Activated naive CD4-positive, alpha-beta T cell treated with anti-CD3 and anti-CD28 coated beads, Interleukin-2, amount 10 ng/mL, durations not matched to agents 7 days and 5 days (primary cell): ENCODE data around the gene DNAJB1.

Experiments used
- CTCF ChIA-PET: fragments of 350-600 bp; sonication (Branson Sonifier 250); formaldehyde crosslinking; loops from one replicate; lab custom pipeline; 2021; ENCODE audit warnings: antibody characterized with exemption; lab: Charles Lee
- DNase-seq: peaks from one replicate; pipeline ENCODE4 v3.0.0-alpha.2; 2020
- H3K27ac Mint-ChIP-seq: one replicate; pipeline ENCODE4 v1.8.0; 2021; ENCODE audit warnings: mild to moderate bottlenecking, moderate library complexity, mixed read lengths
- H3K27me3 Mint-ChIP-seq: one replicate; pipeline ENCODE4 v1.8.0; 2021; ENCODE audit warnings: mild to moderate bottlenecking, mixed read lengths
- H3K36me3 Mint-ChIP-seq: one replicate; pipeline ENCODE4 v1.8.0; 2021; ENCODE audit warnings: mixed read lengths
- H3K4me1 Mint-ChIP-seq: one replicate; pipeline ENCODE4 v1.8.0; 2021; ENCODE audit warnings: mixed read lengths
- H3K4me3 Mint-ChIP-seq: one replicate; pipeline ENCODE4 v1.8.0; 2021; ENCODE audit warnings: mild to moderate bottlenecking, moderate library complexity, mixed read lengths
- H3K9me3 Mint-ChIP-seq: one replicate; pipeline ENCODE4 v1.8.0; 2021; ENCODE audit warnings: mixed read lengths

Gene DNAJB1

GRCh38 chr19:14492756-14493337 is 25.4 kb downstream of the DNAJB1 start:
- DNase-seq, result no peak
- CTCF ChIA-PET, result interaction anchor here (1.1 to 2.3 kb wide), 3 partner anchors 11 to 14 kb away, joined by 5 to 17 read pairs (median 7); no protein-coding TSS in a partner anchor
- Mint-ChIP-seq H3K27me3 (peaks cover 18% of the 10 kb centered on the region), H3K27ac (no peak overlapping the region), H3K36me3 (peaks cover 21% of the 10 kb centered on the region), H3K9me3 (no peaks in the 10 kb centered on the region), H3K4me1 (peaks cover 33% of the 10 kb centered on the region), H3K4me3 (no peak overlapping the region)

DNA sequence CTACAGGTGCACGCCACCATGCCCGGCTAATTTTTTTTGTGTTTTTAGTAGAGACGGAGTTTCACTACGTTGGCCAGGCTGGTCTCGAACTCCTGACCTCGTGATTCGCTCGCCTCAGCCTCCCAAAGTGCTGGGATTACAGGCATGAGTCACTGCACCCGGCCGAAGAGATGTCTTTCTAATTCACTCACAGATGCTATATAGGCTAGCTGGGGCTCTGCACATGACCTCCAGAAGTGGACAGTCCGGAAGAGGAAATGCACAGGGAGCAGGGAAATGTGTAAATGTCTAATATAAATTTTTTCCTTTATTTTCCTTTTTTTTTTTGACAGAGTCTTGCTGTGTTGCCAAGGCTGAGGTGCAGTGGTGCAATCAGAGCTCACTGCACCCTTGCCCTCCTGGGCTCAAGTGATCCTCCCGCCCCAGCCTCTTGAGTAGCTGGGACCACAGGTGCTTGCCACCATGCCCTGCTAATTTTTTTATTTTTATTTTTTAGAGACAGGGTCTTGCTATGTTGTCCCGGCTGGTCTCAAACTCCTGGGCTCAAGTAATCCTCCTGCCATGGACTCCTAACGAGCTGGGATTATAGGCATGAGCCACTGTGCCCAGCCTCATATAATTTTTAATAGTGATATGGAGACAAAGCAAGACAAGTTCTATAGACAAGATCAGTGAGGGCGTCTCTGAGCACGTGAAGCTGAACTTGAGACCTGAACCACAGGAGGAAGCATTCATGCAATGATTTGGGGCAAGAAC is 30.6 kb downstream of the DNAJB1 start:
- no peak for DNase-seq
- Mint-ChIP-seq H3K27ac (no peak overlapping the region), H3K4me3 (no peak overlapping the region), H3K27me3 (no peaks in the 10 kb centered on the region), H3K9me3 (no peaks in the 10 kb centered on the region), H3K36me3 (peaks cover 28% of the 10 kb centered on the region), H3K4me1 (peaks cover 11% of the 10 kb centered on the region)
- CTCF ChIA-PET, result interaction anchor here (1.0 to 2.5 kb wide), 5 partner anchors 9 to 31 kb away, joined by 3 to 12 read pairs (median 4); partner anchors contain the start of genes DNAJB1, GIPC1 and PTGER1

- H3K27me3 Mint-ChIP-seq, result no peaks in the 10 kb centered on the region
- H3K4me1 Mint-ChIP-seq, result peaks cover 16% of the 10 kb centered on the region
- H3K9me3 Mint-ChIP-seq, result no peaks in the 10 kb centered on the region
- H3K4me3 Mint-ChIP-seq, result no peak overlapping the region
- CTCF ChIA-PET, result interaction anchor here (0.9 to 1.4 kb wide), 3 partner anchors 16 to 50 kb away, joined by 3 to 8 read pairs (median 5); no protein-coding TSS in a partner anchor
- peaks cover 20% of the 10 kb centered on the region for H3K36me3 Mint-ChIP-seq
- H3K27ac Mint-ChIP-seq, result no peak overlapping the region
- DNase-seq, result no peak
Observed at GRCh38 chr19:14482172-14482941, 35.8 kb downstream of the DNAJB1 start.

- peaks cover 16% of the 10 kb centered on the region for H3K36me3 Mint-ChIP-seq
- H3K27ac Mint-ChIP-seq, result no peak overlapping the region
- H3K27me3 Mint-ChIP-seq, result peaks cover 12% of the 10 kb centered on the region
- CTCF ChIA-PET, result interaction anchor here (0.6 to 4.4 kb wide), 17 partner anchors 9 to 344 kb away, joined by 3 to 31 read pairs (median 4); partner anchors contain the start of genes ASF1B, DNAJB1, GIPC1 and PKN1
- H3K4me1 Mint-ChIP-seq, result peaks cover 17% of the 10 kb centered on the region
- no peak overlapping the region for H3K4me3 Mint-ChIP-seq
- no peak for DNase-seq
- no peaks in the 10 kb centered on the region for H3K9me3 Mint-ChIP-seq
Observed at GRCh38 chr19:14480700-14481079, 37.5 kb downstream of the DNAJB1 start.

- CTCF ChIA-PET, result interaction anchor here (0.6 to 4.4 kb wide), 17 partner anchors 8 to 344 kb away, joined by 3 to 31 read pairs (median 4); partner anchors contain the start of genes ASF1B, GIPC1 and PKN1
- H3K27ac Mint-ChIP-seq, result no peak overlapping the region
Observed at GRCh38 chr19:14479975-14480699, 38.1 kb downstream of the DNAJB1 start.

DNA sequence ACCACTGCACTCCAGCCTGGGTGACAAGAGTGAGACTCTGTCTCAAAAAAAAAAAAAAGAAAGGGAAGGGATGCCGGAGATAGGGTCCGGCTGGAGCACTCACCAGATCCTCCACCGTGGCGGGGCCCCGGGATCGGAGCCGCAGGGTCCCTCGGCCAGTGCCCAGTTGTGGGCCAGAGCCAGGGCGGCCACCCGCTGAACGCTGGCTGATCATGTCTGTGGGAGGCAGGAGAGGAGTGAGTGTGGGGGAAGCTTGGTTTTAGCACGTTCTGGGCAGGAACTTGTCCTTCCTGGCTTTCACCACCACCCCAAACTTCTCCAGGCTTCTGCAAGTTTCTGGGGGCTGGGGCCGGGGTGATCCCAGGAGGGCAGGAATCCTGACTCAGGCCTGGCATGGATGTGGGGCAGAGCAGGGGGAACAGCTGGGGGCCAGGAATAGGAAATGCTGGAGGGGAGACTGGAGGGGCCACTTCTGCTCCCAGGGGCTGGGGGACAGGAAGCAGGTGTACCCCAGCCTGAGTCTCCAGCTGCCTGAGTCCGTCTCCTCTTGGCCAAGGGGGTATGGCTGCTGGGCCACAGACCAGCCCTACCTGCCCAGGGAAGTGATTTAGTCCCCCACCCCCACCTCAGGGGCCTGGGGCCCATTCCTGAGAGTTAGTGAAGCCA is 38.8 kb downstream of the DNAJB1 start:
- H3K27ac Mint-ChIP-seq, result no peak overlapping the region
- peaks cover 16% of the 10 kb centered on the region for H3K36me3 Mint-ChIP-seq
- peaks cover 24% of the 10 kb centered on the region for H3K27me3 Mint-ChIP-seq
- CTCF ChIA-PET, result interaction anchor here (1.0 to 4.4 kb wide), 11 partner anchors 10 to 343 kb away, joined by 3 to 31 read pairs (median 10); partner anchors contain the start of genes ASF1B, GIPC1 and PKN1
- H3K4me1 Mint-ChIP-seq, result peaks cover 28% of the 10 kb centered on the region
- no peak overlapping the region for H3K4me3 Mint-ChIP-seq
- no peak for DNase-seq
- H3K9me3 Mint-ChIP-seq, result no peaks in the 10 kb centered on the region

More at GRCh38 chr19:14479975-14480699, 38.1 kb downstream of the DNAJB1 start:
- H3K9me3 Mint-ChIP-seq, result no peaks in the 10 kb centered on the region
- DNase-seq, result peak; percentile 82
- H3K4me3 Mint-ChIP-seq, result no peak overlapping the region
- peaks cover 17% of the 10 kb centered on the region for H3K27me3 Mint-ChIP-seq
- peaks cover 16% of the 10 kb centered on the region for H3K36me3 Mint-ChIP-seq
- peaks cover 21% of the 10 kb centered on the region for H3K4me1 Mint-ChIP-seq

- H3K27me3 Mint-ChIP-seq, result peaks cover 33% of the 10 kb centered on the region
- H3K4me3 Mint-ChIP-seq, result no peak overlapping the region
- no peak for DNase-seq
- H3K9me3 Mint-ChIP-seq, result no peaks in the 10 kb centered on the region
- H3K36me3 Mint-ChIP-seq, result peaks cover 14% of the 10 kb centered on the region
- H3K4me1 Mint-ChIP-seq, result peaks cover 33% of the 10 kb centered on the region
- CTCF ChIA-PET, result interaction anchor here (0.8 to 4.4 kb wide), 7 partner anchors 11 to 342 kb away, joined by 3 to 31 read pairs (median 7); partner anchors contain the start of genes ASF1B, GIPC1 and PKN1
- H3K27ac Mint-ChIP-seq, result no peak overlapping the region
Observed at GRCh38 chr19:14478113-14478545, 40.1 kb downstream of the DNAJB1 start.

- H3K27me3 Mint-ChIP-seq, result peaks cover 39% of the 10 kb centered on the region
- peaks cover 13% of the 10 kb centered on the region for H3K36me3 Mint-ChIP-seq
- no peak overlapping the region for H3K27ac Mint-ChIP-seq
- peaks cover 39% of the 10 kb centered on the region for H3K4me1 Mint-ChIP-seq
- CTCF ChIA-PET, result interaction anchor here (0.8 to 4.4 kb wide), 4 partner anchors 44 to 341 kb away, joined by 3 to 31 read pairs (median 6); partner anchors contain the start of genes ASF1B and PKN1
- no peak overlapping the region for H3K4me3 Mint-ChIP-seq
- no peak for DNase-seq
- H3K9me3 Mint-ChIP-seq, result no peaks in the 10 kb centered on the region
Observed at GRCh38 chr19:14477418-14478112, 40.6 kb downstream of the DNAJB1 start.

DNA sequence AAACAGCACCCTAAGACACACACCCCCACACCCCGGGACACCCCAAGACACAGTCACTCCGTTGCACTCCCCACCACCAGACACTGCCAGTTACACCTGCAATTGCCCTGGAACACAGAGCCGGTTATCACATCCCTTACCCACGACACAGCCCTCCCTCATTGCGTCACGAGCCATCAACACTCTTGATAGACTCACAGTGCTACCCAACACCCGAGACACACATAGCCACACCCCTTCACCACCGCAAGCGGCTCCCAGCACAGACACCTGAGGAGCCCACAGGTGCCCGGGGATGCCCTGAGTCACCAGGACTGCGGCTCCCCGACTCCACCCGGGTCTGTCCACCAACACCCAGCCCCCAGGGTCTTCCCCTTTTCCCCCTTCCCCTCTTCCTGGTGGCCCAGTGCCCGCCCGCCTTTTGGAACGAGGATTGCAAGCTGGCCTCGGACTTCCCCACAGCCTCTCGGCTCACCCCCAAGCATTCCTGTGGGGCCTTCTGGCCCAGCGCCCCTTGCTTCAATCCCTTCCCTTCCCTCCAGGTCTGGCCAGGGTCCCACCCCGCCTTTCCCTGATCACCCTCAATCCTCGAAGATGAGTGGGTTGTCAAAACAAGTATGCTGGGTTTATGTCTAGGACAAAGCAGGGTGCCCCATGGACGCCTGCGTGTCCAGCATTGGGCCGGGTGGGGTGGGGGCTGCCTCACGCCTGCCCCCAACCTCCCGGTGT is 41.4 kb downstream of the DNAJB1 start:
- Mint-ChIP-seq H3K27me3 (peaks cover 46% of the 10 kb centered on the region), H3K27ac (no peak overlapping the region), H3K36me3 (peaks cover 13% of the 10 kb centered on the region), H3K4me3 (no peak overlapping the region), H3K4me1 (peaks cover 42% of the 10 kb centered on the region), H3K9me3 (no peaks in the 10 kb centered on the region)
- CTCF ChIA-PET, result interaction anchor here (1.3 to 4.4 kb wide), 2 partner anchors 45 to 340 kb away, joined by 7 to 31 read pairs; partner anchors contain the start of genes ASF1B and PKN1
- DNase-seq, result no peak

GRCh38 chr19:14476327-14476672 is 41.9 kb downstream of the DNAJB1 start:
- CTCF ChIA-PET, result interaction anchor here (1.7 kb wide), 1 partner anchor 8 kb away, joined by 9 read pairs; no protein-coding TSS in a partner anchor
- Mint-ChIP-seq H3K36me3 (peaks cover 13% of the 10 kb centered on the region), H3K4me1 (peaks cover 42% of the 10 kb centered on the region), H3K27ac (no peak overlapping the region), H3K9me3 (no peaks in the 10 kb centered on the region), H3K27me3 (peaks cover 49% of the 10 kb centered on the region), H3K4me3 (no peak overlapping the region)
- DNase-seq, result no peak

GRCh38 chr19:14475251-14476073 is 42.7 kb downstream of the DNAJB1 start, which contains the start of gene PTGER1:
Gene PTGER1, minus strand, starts transcription at chr19:14475354. Its CDS starts 1,034 bp downstream, at chr19:14474320.
- Mint-ChIP-seq H3K36me3 (peaks cover 13% of the 10 kb centered on the region), H3K27me3 (peaks cover 49% of the 10 kb centered on the region), H3K9me3 (no peaks in the 10 kb centered on the region), H3K27ac (peak within 1 kb of the TSS; percentile 29), H3K4me1 (peaks cover 39% of the 10 kb centered on the region), H3K4me3 (no peak within 1 kb of the TSS)
- DNase-seq, result peak; percentile 58
- CTCF ChIA-PET, result interaction anchor here (0.7 to 1.9 kb wide), 6 partner anchors 9 to 42 kb away, joined by 3 to 9 read pairs (median 4); no protein-coding TSS in a partner anchor
